Epithelial cell of esophagus (primary cell): ENCODE results near the gene PFKL.

ENCODE experiments used
- DNase-seq: peaks from one replicate; pipeline ENCODE4 v3.0.0; 2010; ENCODE audit warnings: low read depth
- H3K4me3 ChIP-seq: 2 replicates; pipeline ENCODE4 v1.5.1; 2011; ENCODE audit warnings: mild to moderate bottlenecking, low read length, control low read depth
- TF ChIP-seq, protein P1 (sequence below): IDR thresholded peaks from 2 replicates; pipeline ENCODE4 v1.5.1; 2011; ENCODE audit warnings: low read depth, mild to moderate bottlenecking, low read length, control low read depth, inconsistent platforms; ENCODE audit not compliant: insufficient read depth; ENCODE audit errors: missing control alignments

The PFKL gene

DNA sequence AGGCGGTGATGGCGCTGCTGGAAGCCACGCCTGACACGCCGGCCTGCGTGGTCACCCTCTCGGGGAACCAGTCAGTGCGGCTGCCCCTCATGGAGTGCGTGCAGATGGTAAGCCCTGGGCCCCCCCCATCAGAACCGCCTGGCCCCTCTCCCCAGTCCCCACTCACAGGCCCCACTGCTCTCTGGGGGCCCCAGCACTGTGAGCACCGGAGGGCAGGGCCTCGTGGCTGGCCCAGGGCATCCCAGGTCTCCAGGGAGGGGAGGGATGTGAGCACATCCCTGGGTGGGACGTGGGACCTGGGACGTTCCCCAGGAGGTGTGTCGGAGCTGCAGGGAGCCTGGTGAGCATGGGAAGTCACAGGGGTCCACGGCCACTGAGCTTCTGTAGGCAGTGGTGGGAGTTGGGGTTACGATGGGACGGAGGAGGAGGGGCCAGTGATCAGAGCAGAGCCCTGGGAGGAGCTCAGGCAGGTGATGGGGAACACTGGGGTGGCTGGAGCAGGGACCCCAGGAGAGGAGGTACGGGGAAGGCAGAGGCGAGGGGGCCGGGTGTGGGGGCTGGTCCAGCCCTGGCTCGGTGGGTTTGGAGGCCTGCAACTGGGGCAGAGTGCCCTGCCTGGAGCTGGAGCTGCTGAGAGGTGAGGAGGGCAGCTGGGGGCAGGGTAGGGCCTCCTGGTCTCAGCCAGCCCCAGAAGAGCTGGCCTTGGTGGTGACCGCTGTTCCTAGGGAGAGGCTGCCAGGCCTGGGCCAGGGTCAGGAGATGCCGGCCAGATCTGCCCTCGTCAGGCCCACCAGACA, 18.8 kb downstream of the PFKL start:
- TF ChIP-seq, protein P1, sequence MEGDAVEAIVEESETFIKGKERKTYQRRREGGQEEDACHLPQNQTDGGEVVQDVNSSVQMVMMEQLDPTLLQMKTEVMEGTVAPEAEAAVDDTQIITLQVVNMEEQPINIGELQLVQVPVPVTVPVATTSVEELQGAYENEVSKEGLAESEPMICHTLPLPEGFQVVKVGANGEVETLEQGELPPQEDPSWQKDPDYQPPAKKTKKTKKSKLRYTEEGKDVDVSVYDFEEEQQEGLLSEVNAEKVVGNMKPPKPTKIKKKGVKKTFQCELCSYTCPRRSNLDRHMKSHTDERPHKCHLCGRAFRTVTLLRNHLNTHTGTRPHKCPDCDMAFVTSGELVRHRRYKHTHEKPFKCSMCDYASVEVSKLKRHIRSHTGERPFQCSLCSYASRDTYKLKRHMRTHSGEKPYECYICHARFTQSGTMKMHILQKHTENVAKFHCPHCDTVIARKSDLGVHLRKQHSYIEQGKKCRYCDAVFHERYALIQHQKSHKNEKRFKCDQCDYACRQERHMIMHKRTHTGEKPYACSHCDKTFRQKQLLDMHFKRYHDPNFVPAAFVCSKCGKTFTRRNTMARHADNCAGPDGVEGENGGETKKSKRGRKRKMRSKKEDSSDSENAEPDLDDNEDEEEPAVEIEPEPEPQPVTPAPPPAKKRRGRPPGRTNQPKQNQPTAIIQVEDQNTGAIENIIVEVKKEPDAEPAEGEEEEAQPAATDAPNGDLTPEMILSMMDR, result no peak
- no peak overlapping the region for H3K4me3 ChIP-seq
- DNase-seq, result no peak

DNA sequence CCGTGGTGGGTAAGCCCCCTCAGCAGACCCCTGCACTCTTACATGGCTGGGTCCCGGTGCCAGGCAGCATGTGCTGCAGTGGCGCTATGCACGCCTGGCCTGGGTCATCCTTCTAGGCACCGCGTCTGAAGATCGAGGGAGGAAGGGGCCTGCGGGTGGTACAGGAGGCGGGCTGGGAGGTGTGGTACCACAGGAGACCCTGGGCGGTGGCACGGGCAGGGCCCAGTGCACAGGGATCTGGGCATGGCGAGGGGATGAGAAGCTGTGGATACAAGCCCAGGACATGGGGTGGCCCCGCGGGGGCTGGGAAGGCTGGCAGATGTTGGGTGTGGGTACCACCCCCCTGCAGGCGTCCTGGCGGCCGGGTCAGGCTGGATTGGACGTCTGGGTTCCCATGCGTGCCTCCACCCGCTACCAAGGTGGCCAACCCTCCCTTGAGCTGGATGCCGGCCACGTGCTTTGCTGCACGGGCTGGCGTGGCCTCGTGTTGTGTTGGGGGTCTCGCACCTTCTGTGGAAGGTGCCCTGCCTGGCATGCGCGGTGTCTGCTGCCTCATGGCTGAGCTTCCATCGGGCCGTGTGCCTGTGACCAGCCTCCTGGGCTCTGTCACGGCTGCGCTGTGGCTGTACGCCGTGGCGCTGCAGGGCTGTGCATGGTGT, 19.7 kb downstream of the PFKL start:
- TF ChIP-seq, protein P1, result no peak
- no peak overlapping the region for H3K4me3 ChIP-seq
- DNase-seq, result no peak

DNA sequence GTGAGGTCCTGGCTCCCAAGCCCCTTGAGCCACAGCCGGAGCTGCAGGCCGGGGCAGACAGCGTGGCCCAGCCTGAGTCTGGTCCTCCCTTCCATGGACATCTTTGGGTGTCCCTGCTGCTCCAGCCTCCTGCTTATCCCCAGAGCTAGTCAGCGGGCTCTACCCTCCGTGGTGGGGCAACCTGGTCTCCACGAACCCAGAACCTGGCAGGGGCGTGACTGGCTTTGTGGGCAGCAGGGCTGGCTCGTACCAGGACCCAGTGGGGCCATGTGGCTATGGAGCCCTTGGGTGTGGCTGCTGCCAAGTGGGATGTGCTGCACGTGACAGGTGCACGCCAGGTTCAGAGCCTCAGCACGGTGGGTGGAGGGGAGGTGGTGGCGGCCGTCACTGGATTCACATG, 21.0 kb downstream of the PFKL start:
- TF ChIP-seq, protein P1, result no peak
- no peak for DNase-seq
- no peak overlapping the region for H3K4me3 ChIP-seq

DNA sequence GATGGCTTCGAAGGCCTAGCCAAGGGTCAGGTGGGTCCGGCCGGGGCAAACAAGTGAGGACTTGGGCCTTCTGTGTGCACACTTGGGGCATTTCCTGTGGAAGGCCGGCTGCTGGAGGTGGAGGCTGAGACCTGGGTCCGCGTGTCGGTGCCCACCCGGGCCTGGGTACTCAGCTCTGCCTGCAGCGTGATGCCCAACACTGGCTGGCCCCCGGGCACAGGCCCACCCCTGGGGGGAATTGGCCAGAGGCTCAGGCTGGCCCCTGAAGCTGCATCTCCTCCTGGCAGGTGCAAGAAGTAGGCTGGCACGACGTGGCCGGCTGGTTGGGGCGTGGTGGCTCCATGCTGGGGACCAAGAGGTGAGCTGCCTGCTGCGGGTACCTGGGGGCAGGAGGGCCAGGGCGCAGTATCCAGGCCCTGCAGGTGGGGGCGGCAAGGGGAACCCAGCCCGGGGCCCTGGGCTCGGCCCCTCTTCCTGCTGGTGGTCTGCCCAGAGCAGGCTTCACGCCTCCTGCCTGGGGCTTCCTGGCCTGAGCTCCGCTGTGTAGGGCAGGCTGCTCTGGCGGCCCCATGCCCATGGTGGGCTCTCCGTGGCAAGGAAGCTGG, 22.1 kb downstream of the PFKL start:
- TF ChIP-seq, protein P1, result no peak
- no peak overlapping the region for H3K4me3 ChIP-seq
- DNase-seq, result no peak

DNA sequence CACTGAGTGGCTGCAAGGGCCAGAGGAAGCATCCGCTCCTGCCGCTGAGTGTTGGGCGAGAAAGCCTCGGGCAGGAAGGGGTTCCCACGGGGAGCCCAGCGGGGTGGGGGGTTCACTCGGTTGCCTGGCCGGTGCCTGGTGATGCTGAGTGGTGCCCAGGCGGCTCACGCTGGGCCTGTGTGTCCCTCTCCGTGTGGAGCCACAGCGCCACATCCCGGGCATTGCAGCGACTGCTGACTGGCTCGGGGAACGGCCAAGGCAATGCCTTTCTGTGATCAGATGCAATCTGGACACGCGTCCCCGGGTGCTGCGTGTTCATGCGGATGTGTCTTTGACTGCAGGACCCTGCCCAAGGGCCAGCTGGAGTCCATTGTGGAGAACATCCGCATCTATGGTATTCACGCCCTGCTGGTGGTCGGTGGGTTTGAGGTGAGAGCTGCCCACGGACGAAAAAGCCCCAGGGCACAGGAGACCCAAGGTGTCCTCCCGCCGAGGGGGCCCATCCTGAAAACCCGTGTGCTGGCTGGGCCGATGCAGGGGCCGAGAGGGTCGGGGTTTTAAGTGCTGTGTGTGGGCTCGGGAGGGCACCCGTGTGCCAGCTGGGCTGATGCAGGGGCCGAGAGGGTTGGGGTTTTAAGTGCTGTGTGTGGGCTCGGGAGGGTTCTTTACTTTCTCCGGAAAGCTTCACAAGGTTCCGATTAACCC, 22.9 kb downstream of the PFKL start:
- no peak overlapping the region for H3K4me3 ChIP-seq
- no peak for DNase-seq
- TF ChIP-seq, protein P1, result no peak

DNA sequence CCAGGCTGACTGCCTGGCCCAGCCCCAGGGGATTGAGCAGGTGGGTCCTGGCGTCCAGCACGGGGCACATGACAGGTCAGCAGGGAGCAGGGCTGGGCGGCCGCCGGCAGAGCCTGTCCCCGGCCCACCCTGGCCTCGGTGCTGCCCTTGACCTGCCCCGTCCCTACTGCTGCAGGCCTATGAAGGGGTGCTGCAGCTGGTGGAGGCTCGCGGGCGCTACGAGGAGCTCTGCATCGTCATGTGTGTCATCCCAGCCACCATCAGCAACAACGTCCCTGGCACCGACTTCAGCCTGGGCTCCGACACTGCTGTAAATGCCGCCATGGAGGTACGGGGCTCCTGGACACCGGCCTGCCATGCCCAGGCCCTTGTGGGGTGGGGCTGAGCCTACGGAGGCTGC, 23.7 kb downstream of the PFKL start:
- TF ChIP-seq, protein P1, result no peak
- H3K4me3 ChIP-seq, result no peak overlapping the region
- no peak for DNase-seq
